GM23338 (cell line): Measurements from ENCODE around the gene DNAJC7. TPM values are rescaled to one million over a fixed set of nuclear protein-coding genes. Genes with fewer than 3 reads are reported as not detected.

Experiments used
- ETS1 ChIP-seq: IDR thresholded peaks from 2 replicates; pipeline ENCODE4 v1.6.1; 2016; ENCODE audit warnings: antibody characterized with exemption
- REST ChIP-seq: IDR thresholded peaks from one replicate; pipeline ENCODE4 v1.6.1; 2018; ENCODE audit warnings: antibody characterized with exemption; ENCODE audit not compliant: unreplicated experiment
- STAT1 ChIP-seq: IDR thresholded peaks from one replicate; pipeline ENCODE4 v1.6.1; 2016; ENCODE audit warnings: antibody characterized with exemption; ENCODE audit not compliant: unreplicated experiment
- ZNF462 ChIP-seq: fragments of 250-450 bp; sonication (Bioruptor Pico); IDR thresholded peaks from 2 replicates; pipeline ENCODE4 v1.5.0; 2020; ENCODE audit warnings: mild to moderate bottlenecking, moderate library complexity
- polyA plus RNA-seq: library from polyadenylated mRNA; unstranded; fragments of >200 nt; fragmentation: Nextera tagmentation; extraction: Ambion mirVana; gene quantifications from 2 replicates; pipeline ENCODE4 v1.2.1, GENCODE V29; 2016
- total RNA-seq: library from RNA; depleted of rRNA; stranded (reverse); fragments of >200 nt; shearing (Covaris generic); gene quantifications from 2 replicates; pipeline ENCODE4 v1.2.3, GENCODE V29; 2014

DNAJC7 gene
- total and polyA plus RNA-seq, 2 experiments from 2014 or later = 139 to 141 TPM

DNA sequence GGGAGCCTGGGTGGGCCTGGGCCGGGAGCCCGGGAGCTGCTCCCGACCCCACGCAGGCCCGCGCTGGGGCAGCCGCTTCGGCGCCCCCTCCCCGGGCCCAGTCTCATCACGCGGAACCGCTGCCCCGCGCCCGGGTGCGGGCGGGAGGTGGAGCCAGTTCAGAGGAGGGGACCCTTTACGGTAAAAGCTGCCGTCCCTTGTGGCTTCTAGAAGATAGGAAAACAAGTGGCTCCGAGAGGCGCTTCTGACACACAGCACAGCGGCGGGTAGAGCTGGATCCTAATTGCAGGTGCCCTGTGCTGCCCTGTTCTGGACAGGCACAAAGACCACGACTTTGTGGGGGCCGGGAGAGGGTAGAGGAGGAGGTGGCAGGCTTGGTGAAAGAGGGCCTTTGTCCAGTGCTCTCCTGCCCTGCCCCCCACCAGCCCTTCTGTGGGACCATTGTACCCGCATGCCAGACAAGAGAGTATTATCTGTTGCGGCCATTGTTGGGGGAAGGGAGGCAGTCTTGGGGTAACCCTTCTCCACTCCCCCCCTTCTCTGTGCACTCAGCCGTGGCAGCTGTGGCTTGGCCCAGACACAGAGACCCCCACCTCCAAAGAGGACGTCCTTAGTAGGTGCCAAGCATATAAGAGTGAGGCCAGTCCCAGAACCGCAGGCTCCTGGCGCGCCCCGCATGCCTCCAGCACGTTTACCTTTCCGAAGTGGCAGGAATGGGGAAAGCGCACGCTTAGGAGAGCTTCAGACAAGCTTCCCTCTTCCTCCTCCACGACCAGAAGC is 49.9 kb downstream of the DNAJC7 start (continued):
- TF ChIP-seq ZNF462 (CRISPR knock-in tag) = no peak
- TF ChIP-seq REST = no peak
- no peak for TF ChIP-seq ETS1
- no peak for TF ChIP-seq STAT1
